Memory B cell (primary cell): ENCODE data around the gene DAP.

Experiments
- ATAC-seq: fragments of 150-1000 bp; cut with Tn5 transposase; 2 replicates; pipeline ENCODE4 v1.10.0; 2021; ENCODE audit warnings: low read depth, mild to moderate bottlenecking, moderate library complexity
- DNase-seq, 2 donors: peaks; one replicate each; pipeline ENCODE4 v3.0.0; 2022; ENCODE audit warnings: low spot score in 2 of 2
- H3K27ac Mint-ChIP-seq: one replicate; pipeline ENCODE4 v1.8.0; 2022; ENCODE audit warnings: mild to moderate bottlenecking, moderate library complexity, mixed read lengths
- H3K27me3 Mint-ChIP-seq: one replicate; pipeline ENCODE4 v1.8.0; 2022; ENCODE audit warnings: mixed read lengths
- H3K36me3 Mint-ChIP-seq: one replicate; pipeline ENCODE4 v1.8.0; 2022; ENCODE audit warnings: mild to moderate bottlenecking, mixed read lengths
- H3K4me1 Mint-ChIP-seq: one replicate; pipeline ENCODE4 v1.8.0; 2022; ENCODE audit warnings: mixed read lengths
- H3K4me3 Mint-ChIP-seq: one replicate; pipeline ENCODE4 v1.8.0; 2022; ENCODE audit warnings: mild to moderate bottlenecking, moderate library complexity, mixed read lengths
- H3K9me3 Mint-ChIP-seq: one replicate; pipeline ENCODE4 v1.8.0; 2022; ENCODE audit warnings: mixed read lengths

Gene DAP

DNA sequence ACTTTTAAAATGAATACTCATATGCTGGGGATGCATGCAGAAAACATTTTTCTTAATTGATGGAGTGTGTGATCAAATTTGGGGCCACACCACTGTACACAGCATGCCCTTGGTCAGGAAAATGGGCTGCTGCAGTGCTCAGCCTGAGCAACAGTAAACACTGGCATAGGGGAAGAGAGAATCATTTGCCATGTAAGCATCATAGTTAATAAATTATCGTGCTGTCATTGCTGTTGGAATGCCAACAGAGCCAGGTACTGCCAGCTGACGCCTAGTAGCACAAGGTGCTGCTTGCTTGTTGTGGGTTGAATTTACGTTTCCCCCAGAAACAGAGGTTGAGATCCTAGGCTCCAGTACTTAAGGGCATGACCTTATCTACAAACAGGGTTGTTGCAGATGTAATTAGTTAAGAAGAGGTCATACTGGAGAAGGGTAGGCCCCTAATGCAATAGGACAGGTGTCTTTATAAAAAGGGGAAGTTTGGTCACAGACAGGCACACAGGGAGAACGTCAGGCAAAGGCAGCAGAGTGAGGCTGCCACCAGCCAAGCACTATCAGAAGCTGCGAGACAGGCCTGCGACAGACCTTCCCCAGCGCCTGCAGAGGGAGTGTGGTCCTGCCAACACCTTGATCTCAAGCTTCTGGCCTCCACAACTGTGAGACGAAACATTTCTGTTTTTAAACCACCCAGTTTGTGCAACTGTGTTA lies 25.3 kb downstream of the DAP start:
- Mint-ChIP-seq H3K4me1 (peaks cover 31% of the 10 kb centered on the region), H3K4me3 (no peak overlapping the region)
- peak; percentile 96 for ATAC-seq

DNA sequence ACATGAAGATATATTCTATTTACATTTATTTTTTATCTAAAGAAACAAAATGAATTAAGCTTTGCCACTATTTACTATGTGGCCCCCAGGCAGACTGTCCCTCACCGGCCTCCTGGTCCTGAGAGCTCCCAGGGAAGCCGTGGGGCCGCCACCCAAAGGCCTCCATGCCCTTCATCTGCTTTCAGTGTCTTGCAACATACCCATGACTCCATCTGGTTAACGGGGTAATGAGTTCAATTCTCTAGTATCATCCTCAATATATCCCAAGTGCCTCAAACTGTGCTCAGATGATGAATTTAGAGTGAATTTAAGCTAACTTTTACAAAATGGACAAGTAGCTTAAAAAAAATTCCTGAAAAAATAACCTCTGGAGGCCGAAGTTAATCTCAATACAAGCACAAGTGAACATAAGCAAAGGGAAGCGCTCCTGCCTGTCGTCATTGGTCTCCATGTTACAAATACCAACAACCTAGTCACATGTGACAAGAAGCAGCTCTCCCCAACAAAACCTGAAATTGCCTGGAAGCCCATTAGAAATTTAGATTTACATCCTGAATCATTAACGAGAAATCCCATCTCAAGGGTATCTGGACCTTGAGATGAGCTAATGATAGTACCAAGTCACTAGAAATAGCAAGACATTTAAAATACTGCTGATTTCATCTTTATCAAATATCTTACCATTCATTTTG lies 26.1 kb downstream of the DAP start:
- ATAC-seq (no peak), DNase-seq (no peak)
- Mint-ChIP-seq H3K36me3 (peaks cover 18% of the 10 kb centered on the region), H3K4me1 (peaks cover 32% of the 10 kb centered on the region), H3K27me3 (no peaks in the 10 kb centered on the region), H3K4me3 (no peak overlapping the region), H3K9me3 (peaks cover under 1% of the 10 kb centered on the region), H3K27ac (peak overlapping the region; percentile 87)

More for the DNA sequence above, 25.3 kb downstream of the DAP start:
- peak; percentile 45 to 69 for DNase-seq
- H3K36me3 Mint-ChIP-seq: peaks cover 25% of the 10 kb centered on the region
- H3K27ac Mint-ChIP-seq: peak overlapping the region; percentile 87
- H3K9me3 Mint-ChIP-seq: peaks cover 4% of the 10 kb centered on the region
- no peaks in the 10 kb centered on the region for H3K27me3 Mint-ChIP-seq

DNA sequence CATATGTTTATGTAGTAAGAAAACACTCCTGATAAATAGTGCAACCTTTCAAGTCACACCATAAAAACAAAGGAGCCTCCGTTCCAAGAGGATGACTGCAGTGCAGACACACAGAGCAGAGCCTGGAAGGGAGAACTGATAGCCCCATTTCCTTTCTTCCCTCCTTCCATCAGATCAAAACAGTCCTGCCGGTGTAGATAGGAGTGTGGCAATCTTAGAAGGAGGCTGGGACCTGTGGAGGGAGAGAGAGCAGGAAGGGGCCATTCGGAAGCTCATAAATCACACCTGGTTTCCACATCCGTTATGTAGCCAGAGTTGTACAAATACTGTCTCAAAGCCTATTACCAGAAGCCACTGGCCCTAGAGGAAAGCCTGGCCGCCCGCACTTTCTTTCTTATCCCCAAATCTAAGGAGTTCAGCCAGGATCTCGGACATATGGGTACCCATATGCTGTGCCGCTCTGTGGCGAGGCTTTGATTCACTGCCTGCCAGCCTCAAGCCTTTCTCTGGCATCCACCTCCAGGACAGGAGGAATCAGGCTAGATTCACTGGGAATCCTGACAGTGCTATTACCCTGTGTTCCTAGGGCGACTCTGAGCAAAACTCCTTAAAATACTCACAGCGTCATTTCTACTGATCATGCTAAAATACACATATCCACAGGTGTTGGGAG lies 26.9 kb downstream of the DAP start:
- H3K4me3 Mint-ChIP-seq: no peak overlapping the region
- H3K9me3 Mint-ChIP-seq: no peaks in the 10 kb centered on the region
- H3K4me1 Mint-ChIP-seq: peaks cover 38% of the 10 kb centered on the region
- H3K27ac Mint-ChIP-seq: no peak overlapping the region
- H3K27me3 Mint-ChIP-seq: no peaks in the 10 kb centered on the region
- ATAC-seq: no peak
- DNase-seq: no peak
- peaks cover 19% of the 10 kb centered on the region for H3K36me3 Mint-ChIP-seq

DNA sequence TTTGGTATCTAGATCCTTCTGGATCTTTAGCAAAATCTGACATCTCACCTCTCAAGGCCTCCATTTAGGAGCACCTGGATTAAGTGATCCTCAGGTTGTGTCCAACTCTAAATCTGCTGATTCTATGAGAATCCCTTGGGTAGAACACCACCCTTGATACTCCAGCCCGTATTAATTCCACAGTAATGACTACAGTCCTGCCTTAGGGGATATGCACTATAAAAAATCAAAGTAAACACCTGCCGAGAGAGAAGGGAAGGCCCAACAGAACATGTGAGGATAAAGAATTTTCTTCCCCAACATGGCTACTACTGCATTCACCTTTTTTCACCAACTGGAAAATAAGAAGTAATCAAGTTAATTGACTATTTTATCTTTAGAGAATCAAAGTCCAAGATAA lies 27.6 kb downstream of the DAP start:
- no peaks in the 10 kb centered on the region for H3K9me3 Mint-ChIP-seq
- H3K4me3 Mint-ChIP-seq: no peak overlapping the region
- peaks cover 39% of the 10 kb centered on the region for H3K4me1 Mint-ChIP-seq

DNA sequence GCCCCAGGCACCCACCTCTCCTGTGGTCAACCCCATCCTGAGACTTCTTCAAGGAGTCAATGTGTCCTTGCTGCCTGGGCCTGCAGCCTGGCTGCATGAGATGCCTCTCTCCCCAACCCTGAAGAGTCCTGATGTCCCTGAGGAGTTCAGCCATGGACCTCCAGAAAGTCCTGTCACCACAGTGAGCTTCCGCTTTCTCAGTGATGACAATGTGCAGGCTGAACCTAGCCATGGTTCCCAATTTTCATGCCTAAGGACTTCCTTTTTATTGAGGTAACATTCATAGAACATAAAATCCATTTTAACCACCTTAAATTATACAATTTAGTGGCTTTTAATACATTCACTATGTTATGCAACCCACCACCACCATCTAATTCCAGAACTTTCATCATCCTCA lies 29.1 kb downstream of the DAP start:
- no peak for DNase-seq
- H3K27me3 Mint-ChIP-seq: no peaks in the 10 kb centered on the region
- peak overlapping the region; percentile 95 for H3K27ac Mint-ChIP-seq
- H3K4me3 Mint-ChIP-seq: no peak overlapping the region
- peaks cover 46% of the 10 kb centered on the region for H3K4me1 Mint-ChIP-seq
- no peak for ATAC-seq
- H3K9me3 Mint-ChIP-seq: no peaks in the 10 kb centered on the region
- H3K36me3 Mint-ChIP-seq: peaks cover 11% of the 10 kb centered on the region

More for the DNA sequence above, 27.6 kb downstream of the DAP start:
- no peak for ATAC-seq
- H3K27ac Mint-ChIP-seq: peak overlapping the region; percentile 95
- peaks cover 16% of the 10 kb centered on the region for H3K36me3 Mint-ChIP-seq
- H3K27me3 Mint-ChIP-seq: no peaks in the 10 kb centered on the region
- no peak for DNase-seq

DNA sequence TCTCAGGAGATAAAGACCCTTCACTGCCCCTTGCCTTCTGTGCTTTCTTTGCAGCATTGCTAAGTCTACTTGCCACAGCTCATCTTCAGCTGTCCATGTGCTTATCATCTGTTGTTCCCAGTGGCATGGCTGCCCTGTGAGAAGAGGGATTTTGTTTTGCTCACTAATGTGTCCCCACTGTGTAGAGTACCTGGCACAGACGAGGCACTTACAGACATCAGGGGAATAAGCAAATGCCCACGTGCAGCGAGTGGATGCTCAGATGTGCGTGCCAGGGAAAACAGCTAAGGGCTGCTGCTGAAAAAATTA lies 31.0 kb downstream of the DAP start:
- Mint-ChIP-seq H3K4me1 (peaks cover 40% of the 10 kb centered on the region), H3K27me3 (no peaks in the 10 kb centered on the region), H3K27ac (peak overlapping the region; percentile 60), H3K9me3 (no peaks in the 10 kb centered on the region), H3K4me3 (no peak overlapping the region), H3K36me3 (peaks cover 19% of the 10 kb centered on the region)
- DNase-seq: no peak
- no peak for ATAC-seq

DNA sequence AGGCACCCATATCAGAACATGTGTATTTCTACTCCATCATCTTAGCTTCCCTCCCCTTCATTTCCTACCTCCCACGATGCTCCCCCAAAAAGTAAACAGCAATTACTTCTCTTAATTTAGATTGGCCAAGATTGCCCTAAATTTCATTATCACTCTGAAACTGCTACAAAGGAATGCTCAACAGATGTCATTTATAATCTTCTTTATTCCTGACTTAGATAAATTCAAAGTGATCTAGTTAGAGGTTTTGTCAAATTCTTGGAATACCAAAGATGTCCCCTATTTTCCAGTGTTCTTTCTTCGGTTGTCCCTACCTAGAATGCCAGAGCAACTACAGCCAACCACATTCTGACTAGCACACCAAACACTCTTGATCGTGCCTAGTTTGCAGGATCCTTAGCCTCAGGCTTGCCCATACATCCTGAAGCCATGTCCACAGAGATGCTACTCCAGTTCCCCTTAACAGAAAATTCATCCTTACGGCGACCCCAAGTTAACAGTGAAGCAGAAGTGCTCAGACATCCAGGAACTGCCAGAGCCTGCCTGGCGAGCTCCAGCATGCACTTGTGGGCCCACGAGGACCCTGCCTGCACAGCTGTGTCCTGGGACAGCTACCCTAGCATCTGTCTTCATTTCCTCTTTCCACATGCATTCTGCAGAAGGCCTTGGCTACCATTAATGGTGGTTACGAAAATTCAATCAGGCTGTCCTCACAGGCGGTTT lies 31.6 kb downstream of the DAP start:
- DNase-seq (no peak), ATAC-seq (peak; percentile 33)
- no peak overlapping the region for H3K4me3 Mint-ChIP-seq
- peak overlapping the region; percentile 60 for H3K27ac Mint-ChIP-seq
- peaks cover 20% of the 10 kb centered on the region for H3K36me3 Mint-ChIP-seq
- H3K9me3 Mint-ChIP-seq: no peaks in the 10 kb centered on the region
- peaks cover 40% of the 10 kb centered on the region for H3K4me1 Mint-ChIP-seq
- H3K27me3 Mint-ChIP-seq: no peaks in the 10 kb centered on the region

DNA sequence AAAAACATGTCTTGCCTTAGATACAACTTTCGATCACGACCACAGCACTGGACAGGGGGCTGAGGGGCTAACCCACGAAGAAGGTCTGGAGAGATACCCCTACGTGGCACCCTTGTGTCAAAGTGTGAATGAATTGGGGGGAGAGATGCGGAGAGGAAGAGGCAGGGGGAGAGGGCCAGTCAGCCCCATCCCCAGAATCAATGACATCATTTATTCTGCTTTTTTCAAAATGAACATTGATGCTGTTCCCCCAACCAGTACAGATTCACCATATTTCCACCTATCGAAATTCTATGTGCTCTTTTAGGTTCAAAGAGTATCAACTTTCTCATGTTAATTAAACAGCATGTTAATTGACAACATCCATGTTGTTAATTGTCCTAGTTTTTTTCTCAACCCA lies 32.4 kb downstream of the DAP start:
- H3K36me3 Mint-ChIP-seq: peaks cover 20% of the 10 kb centered on the region
- H3K4me1 Mint-ChIP-seq: peaks cover 40% of the 10 kb centered on the region
- no peak for DNase-seq
- peak overlapping the region; percentile 4 for H3K27ac Mint-ChIP-seq
- no peak for ATAC-seq
- H3K27me3 Mint-ChIP-seq: no peaks in the 10 kb centered on the region
- H3K9me3 Mint-ChIP-seq: no peaks in the 10 kb centered on the region
- H3K4me3 Mint-ChIP-seq: no peak overlapping the region

DNA sequence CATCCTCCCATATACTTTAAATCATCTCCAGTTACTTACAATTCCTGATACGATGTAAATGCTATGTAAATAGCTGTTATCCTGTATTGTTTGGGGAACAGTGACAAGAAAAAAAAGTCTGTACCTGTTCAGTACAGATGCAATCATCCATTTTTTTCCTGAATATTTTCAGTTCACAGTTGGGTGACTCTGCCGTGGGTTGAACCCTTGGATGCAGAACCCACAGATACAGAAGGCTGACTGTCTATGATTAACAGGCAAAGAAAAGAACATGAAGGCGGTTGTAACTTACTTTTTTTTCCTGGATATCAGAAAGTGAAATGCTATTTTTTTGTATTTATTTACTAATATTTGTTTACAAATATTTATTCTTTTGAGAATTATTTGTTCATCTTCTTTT lies 33.2 kb downstream of the DAP start:
- Mint-ChIP-seq H3K36me3 (peaks cover 20% of the 10 kb centered on the region), H3K4me1 (peaks cover 35% of the 10 kb centered on the region), H3K4me3 (no peak overlapping the region), H3K9me3 (no peaks in the 10 kb centered on the region), H3K27ac (peak overlapping the region; percentile 89), H3K27me3 (no peaks in the 10 kb centered on the region)
- DNase-seq: no peak
- no peak for ATAC-seq

DNA sequence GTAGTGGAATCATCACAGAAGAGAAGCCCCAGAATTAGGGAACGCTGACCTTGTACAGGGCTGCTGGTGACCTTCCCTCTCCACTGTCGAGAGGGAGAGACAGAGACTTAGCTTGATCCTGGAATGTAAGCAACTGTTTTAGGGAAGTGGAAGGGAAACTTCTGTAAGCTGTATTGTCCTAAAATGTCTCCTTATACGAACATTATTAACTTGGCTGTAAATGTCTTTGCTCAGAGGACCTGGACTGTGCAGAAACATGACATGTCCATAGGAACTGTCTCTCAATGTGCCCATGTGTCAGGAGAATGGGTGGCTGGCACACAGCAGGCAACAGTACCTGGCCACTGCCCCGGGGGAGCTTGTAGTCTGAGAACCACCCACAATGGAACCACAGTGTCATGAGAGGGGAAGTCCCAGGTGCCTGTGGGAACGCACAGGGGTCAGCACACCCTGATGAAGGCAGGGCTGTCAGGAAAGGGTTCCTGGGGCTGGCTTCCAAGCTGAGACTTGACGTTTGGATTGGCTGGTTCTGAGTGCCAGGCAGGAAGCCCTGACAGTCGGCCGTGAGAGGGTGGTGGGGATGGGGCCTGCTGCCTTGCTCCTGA lies 34.0 kb downstream of the DAP start:
- ATAC-seq (peak; percentile 84), DNase-seq (no peak)
- Mint-ChIP-seq H3K4me3 (no peak overlapping the region), H3K4me1 (peaks cover 33% of the 10 kb centered on the region), H3K36me3 (peaks cover 17% of the 10 kb centered on the region), H3K27me3 (no peaks in the 10 kb centered on the region), H3K9me3 (no peaks in the 10 kb centered on the region), H3K27ac (peak overlapping the region; percentile 89)

DNA sequence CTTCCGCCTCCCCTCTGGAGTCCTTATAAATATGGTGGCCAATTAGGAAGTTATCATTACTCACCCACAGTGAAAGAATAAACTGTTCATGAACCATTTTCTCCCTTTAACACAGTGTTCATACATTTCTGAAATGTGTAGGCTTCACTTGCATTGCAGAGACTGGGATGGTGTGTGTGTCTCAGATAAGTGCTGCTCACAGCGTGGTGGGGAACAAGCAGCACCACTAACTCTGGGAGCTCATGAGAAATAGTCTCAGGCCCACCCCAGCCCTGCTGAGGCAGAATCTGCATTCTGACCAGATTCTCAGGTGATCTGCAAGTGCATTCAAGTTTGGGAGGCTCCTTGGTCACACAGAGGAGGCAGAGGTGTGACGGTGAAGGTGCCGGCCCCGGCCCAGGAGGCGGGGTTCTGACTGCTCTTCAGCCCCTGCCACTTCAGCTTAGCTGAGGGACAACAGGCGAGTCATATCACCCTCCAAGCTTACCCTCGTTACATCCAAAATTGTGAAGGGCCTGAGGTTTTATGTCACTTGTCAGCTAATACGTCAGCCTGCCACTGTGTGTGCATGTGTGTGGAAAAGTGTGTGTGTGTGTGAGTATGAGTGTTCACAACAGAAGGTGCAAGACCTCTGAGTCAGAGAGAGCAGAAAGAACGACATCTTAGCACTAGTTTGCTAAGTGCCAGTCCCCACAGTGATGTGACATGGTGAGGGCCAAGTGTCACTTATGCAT lies 34.7 kb downstream of the DAP start:
- Mint-ChIP-seq H3K9me3 (no peaks in the 10 kb centered on the region), H3K36me3 (peaks cover 21% of the 10 kb centered on the region), H3K4me3 (no peak overlapping the region), H3K27me3 (no peaks in the 10 kb centered on the region), H3K27ac (peak overlapping the region; percentile 89), H3K4me1 (peaks cover 36% of the 10 kb centered on the region)
- no peak for DNase-seq
- ATAC-seq: no peak

DNA sequence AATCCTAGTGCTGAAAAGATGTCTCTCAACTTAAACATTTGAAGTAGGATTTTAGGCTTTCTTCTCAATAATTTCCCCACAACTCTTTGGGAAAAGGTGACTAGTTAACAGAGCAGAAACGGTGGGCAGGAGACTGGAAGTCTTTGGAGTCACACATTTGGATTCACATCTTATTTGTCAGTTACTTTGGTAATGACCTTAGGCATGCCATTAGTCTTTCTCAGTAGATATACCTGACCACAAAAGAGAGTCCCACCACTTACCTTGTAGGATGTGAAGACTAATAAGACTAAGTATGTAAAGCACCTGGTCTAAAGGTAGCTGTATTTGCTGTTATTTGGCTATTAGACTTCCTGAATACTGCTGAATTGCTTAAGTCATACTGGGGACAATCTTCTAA lies 35.4 kb downstream of the DAP start:
- no peaks in the 10 kb centered on the region for H3K27me3 Mint-ChIP-seq
- no peaks in the 10 kb centered on the region for H3K9me3 Mint-ChIP-seq
- peak overlapping the region; percentile 89 for H3K27ac Mint-ChIP-seq
- ATAC-seq: no peak
- H3K36me3 Mint-ChIP-seq: peaks cover 24% of the 10 kb centered on the region
- no peak overlapping the region for H3K4me3 Mint-ChIP-seq
- H3K4me1 Mint-ChIP-seq: peaks cover 36% of the 10 kb centered on the region
- no peak for DNase-seq

DNA sequence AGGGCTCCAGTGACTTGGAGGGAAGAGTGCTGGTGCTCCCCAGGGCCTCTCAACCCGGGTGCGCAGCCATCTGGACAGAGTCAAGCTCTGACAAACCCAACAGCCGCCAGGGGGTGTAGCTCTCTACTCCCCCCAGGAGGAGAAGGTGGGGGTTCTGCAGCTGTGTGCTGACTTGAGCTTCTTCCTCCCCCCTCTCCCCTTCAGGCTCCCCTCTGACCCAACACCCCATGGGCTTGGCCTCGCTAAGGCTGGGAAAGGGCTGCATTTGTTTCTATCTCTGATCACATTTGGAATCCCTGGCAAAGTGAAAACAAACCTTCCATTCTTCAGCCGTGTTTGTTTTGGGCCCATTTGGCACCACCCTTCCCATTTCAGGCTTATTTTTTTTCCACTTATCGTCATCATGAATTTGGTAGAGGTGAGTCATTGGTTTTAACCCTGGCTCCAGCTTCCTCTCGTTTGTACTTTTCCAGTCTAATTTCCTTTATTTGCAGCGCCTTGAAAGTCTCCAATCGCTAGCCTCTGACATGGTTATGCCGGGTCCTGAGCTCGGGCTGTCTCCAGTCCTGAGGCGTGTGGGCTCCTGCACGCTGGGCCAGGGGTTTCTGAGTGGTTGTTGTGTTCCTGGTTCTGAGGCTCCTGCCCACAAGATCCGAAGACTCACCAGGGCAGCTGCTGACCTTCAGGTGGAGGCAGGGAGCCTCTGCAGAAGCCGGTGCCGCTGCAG lies 36.1 kb downstream of the DAP start:
- H3K36me3 Mint-ChIP-seq: peaks cover 26% of the 10 kb centered on the region
- no peaks in the 10 kb centered on the region for H3K9me3 Mint-ChIP-seq
- H3K4me3 Mint-ChIP-seq: no peak overlapping the region
- no peak for ATAC-seq
- DNase-seq: no peak
- H3K4me1 Mint-ChIP-seq: peaks cover 34% of the 10 kb centered on the region
- H3K27me3 Mint-ChIP-seq: no peaks in the 10 kb centered on the region
- no peak overlapping the region for H3K27ac Mint-ChIP-seq
